GM10847 (cell line): Measurements from ENCODE around the gene NAA30.

Source experiments
- POLR2A ChIP-seq: IDR thresholded peaks from 2 replicates; pipeline ENCODE4 v1.6.1; 2011; ENCODE audit not compliant: insufficient read length; ENCODE audit errors: extremely low read depth

The NAA30 gene

GRCh38 chr14:57390037-57390805, at the start of gene NAA30:
TSS of gene NAA30 (plus strand) at chr14:57390586. CDS start at chr14:57390958, 372 bp downstream.
- peak; percentile 68 for TF ChIP-seq POLR2A

- TF ChIP-seq POLR2A = no peak
These were observed 45.3 kb upstream of the NAA30 start for GRCh38 chr14:57345106-57345505.

- TF ChIP-seq POLR2A = no peak
These were observed 43.6 kb upstream of the NAA30 start for GRCh38 chr14:57346741-57347140.

- no peak for TF ChIP-seq POLR2A
These were observed 37.8 kb upstream of the NAA30 start for GRCh38 chr14:57352396-57353170.

GRCh38 chr14:57355081-57355800, 35.1 kb upstream of the NAA30 start:
- no peak for TF ChIP-seq POLR2A

GRCh38 chr14:57362361-57362760, 28.0 kb upstream of the NAA30 start:
- TF ChIP-seq POLR2A = no peak

GRCh38 chr14:57364659-57365450, 25.5 kb upstream of the NAA30 start:
- no peak for TF ChIP-seq POLR2A

- no peak for TF ChIP-seq POLR2A
These were observed 19.4 kb upstream of the NAA30 start for GRCh38 chr14:57371013-57371412.

- TF ChIP-seq POLR2A = no peak
These were observed 15.2 kb upstream of the NAA30 start for GRCh38 chr14:57375156-57375555.

- TF ChIP-seq POLR2A = no peak
These were observed 11.7 kb upstream of the NAA30 start for GRCh38 chr14:57378661-57379060.

GRCh38 chr14:57380935-57381334, 9.5 kb upstream of the NAA30 start:
- no peak for TF ChIP-seq POLR2A

GRCh38 chr14:57382283-57382682, 8.1 kb upstream of the NAA30 start:
- TF ChIP-seq POLR2A = no peak

- TF ChIP-seq POLR2A = no peak
These were observed 7.2 kb upstream of the NAA30 start for GRCh38 chr14:57383125-57383745.

GRCh38 chr14:57388067-57388466, 2.3 kb upstream of the NAA30 start:
- TF ChIP-seq POLR2A = no peak

- no peak for TF ChIP-seq POLR2A
These were observed 745 bp upstream of the NAA30 start for GRCh38 chr14:57389646-57390036.
